Kidney glomerular epithelial cell (primary cell): ENCODE results near the gene ABCA12.

Experiments used
- DNase-seq: peaks from one replicate; lab custom pipeline; 2025; lab: John Stamatoyannopoulos, UW

ABCA12 gene

DNA sequence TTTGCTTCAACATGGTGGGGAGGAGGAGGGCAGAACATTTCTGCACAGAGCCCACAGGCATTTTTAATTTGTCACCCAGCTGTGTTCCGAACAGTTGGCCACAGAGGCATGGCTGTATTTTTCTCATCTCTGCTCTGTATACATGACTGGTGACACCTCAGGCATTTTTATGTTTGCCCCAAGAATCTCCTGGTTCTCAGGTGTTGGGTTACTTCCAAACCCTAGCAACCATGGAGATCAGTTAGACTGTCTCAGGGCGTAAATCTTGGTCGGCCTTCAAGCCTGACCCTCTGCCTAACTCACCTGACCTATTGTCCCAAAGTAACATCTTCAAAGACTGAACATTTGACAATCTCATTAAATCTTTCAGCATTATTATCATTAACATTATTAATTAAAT, 100.0 kb downstream of the ABCA12 start:
- no peak for DNase-seq

DNA sequence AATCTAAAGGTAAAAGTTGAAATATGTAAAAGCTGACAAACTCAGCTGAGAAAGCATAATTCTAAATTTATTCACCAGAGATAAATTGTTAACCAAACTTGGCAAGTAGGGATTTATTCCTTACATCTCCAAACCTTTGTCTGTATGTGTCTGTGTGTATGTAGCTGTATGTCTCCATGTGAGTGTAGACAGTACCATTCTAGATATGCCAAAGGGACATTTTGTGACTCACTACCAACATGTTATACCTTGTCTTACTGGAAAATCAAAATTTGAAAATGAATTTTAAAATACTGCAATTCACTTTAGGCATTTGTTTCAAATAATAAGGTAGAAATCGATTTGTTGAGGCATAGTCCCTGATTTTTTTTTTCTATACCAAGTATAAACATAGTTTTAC, 102.1 kb downstream of the ABCA12 start:
- DNase-seq, result no peak

DNA sequence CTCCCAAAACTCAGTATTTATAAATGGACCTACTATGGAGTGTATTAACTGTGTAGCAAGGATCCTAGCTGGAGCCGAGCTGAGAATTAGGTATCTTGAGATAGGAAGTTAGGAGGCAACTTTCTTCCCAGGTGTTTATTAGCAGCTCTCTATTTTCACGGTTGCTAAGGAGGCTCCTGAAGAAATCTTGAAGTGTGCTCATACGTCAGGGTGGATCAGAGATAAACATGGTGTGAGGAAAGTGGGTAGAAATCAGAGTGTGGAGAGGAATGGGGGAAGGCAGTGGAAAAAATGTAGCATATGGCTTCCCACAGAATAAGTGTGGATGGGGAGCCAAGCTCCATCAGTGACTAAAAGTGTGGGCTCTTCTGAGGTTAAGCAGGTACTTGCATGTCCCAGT, 104.3 kb downstream of the ABCA12 start:
- no peak for DNase-seq

DNA sequence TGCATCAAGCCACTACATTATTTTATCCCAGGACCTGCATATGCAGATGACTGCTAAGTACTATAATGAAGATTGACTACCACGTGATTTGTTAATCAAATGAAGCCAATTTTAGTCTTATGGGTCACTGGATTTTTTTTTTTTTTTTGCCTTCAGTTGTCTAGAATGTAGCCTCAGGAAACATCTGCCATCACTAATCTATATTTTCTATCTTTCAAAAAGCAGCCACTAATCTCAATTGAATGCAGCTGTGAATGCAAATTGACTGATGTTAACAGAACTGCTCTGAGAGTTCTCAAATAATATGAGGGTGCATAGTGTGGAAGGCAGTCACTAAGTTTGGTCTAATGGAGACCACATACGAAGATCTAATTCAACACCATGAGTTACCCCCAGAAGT, 106.3 kb downstream of the ABCA12 start:
- DNase-seq, result no peak

DNA sequence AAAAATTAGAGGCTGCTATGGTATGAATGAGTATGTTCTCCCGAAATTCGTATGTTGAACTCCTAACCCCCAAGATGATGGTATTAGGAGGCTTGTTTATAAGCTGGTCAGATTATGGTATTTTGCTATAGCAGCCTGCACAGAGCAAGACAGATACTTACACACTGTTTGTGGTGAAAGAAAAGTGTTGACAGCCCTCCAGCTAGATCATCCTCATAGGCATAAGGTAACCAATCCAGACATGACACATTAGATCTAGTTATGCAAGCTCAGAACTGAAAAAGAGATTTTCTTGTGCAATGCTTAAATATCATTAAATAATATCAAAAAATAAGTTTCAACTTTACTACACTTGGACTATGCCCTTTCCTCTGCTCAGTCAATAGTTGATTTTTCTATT, 107.1 kb downstream of the ABCA12 start:
- DNase-seq, result no peak

- no peak for DNase-seq
Observed at GRCh38 chr2:215029936-215030335, 108.5 kb downstream of the ABCA12 start.

DNA sequence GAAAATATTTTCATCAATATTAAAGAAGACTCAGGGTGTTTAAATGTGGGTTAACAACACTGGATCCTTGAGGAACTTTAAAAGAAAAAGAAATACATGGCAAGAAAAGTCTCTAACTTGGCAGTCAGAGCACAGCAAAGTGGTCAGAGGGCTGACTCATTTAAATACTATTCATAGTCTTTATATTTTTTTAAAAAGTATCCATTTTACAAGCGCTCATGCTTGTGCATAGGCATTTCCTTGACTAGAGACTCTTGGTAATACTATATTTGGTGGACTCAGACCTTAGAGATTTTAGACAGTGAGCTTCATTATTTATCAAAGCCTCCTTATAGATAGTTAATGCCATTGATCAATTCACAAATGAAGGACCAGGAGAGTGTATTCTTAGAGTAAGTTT, 110.2 kb downstream of the ABCA12 start:
- DNase-seq, result no peak

DNA sequence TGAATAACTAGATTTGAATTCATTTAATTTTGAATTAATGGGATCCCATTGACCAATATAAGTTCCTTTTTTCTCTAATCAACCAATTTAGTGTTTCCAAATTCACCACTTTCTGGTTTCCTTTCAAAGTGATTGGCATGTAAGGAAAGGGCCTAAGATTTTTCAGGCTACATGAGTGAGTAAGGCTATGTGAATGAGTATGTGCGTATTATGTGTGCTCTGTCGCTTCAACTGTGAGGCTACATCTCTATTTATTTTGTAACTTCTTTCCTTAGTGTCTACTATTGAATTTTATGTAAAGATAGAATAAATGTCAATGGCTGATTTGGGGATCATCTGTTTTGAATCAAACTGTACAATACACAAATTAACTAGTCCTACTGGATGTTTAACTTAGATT, 110.6 kb downstream of the ABCA12 start:
- no peak for DNase-seq

- no peak for DNase-seq
Observed at GRCh38 chr2:215022910-215023309, 115.5 kb downstream of the ABCA12 start.

DNA sequence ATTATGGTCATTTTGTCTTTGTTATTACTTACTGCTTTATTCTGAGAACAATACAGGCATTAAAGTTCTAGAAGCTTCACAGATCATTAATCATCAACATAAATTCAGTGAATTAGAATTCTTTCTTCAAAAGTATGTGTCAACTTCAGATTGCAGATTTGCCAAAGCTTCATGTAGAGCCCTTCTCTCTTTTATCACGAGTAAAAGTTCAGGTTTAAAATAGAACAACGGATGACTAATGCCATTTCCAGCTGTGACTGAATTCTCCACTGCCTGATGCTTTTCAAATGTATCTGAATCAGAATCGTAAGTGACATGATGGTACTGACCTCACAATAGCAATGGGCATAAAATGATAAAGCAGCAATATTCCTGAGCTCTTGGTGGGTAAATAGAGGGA, 116.0 kb downstream of the ABCA12 start:
- DNase-seq, result peak; percentile 21

DNA sequence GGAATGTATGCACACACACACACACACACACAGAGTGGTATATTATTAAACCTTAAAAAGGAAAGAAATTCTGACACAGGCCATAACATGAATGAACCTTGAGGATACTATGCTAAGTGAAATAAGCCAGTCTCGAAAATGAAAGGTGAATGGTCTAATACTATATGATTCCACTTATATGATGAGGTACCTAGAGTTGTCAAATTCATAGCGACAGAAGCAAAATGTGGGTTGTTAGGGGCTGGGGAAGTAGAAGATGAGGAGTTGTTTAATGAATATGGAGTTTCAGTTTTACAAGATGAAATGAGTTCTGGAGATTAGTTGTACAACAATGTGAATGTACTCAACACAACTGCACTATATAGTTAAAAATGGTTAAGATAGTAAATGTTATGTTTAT, 118.1 kb downstream of the ABCA12 start:
- no peak for DNase-seq

DNA sequence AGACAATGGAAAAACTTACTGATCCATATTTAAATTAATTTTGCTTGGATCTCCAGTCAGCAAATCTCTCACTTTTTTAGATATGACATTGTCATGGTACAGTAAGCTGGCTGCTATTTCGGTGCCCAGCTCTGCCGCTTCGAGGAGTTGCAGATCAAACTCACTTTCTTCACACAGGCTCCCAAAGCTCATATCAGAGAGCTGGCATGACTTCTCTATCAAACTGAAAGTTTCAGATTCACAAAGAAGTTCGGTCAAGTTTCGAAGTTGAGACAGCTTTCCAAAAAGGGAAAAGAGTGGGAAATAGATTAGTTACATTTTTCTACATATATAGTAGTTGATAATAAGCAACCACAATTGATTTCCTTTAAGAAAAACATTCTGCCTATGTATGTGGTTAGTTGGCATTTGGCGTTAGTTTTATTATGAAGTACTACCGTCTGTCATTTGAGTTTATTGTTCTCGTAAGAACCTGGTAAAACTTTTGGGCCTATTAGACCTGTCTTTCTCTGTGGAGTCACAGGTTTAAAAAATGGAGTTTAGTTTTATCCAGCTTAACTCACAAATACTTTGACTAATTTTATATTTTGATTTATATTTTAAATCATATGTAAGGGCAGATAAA, 118.8 kb downstream of the ABCA12 start:
- no peak for DNase-seq

GRCh38 chr2:215019085-215019484, 119.3 kb downstream of the ABCA12 start:
- DNase-seq, result no peak

DNA sequence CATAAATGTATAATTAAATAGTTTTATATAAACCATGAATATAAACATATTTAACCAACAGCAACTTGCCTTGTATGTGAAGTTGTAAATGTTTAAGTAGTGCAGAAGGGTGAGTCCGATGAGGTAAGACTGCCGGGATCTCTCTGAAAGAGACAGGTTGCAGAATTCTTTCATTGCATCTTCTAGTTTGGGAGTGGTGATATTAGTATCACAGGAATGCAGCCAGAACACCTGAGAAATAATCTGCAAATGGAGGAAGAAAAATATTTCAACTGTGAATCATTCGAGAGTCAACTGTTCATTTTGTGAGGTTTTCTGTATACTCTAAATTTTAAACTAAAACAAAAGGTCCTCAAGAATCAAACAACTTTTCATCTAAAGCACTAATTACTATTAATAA, 123.0 kb downstream of the ABCA12 start:
- no peak for DNase-seq

DNA sequence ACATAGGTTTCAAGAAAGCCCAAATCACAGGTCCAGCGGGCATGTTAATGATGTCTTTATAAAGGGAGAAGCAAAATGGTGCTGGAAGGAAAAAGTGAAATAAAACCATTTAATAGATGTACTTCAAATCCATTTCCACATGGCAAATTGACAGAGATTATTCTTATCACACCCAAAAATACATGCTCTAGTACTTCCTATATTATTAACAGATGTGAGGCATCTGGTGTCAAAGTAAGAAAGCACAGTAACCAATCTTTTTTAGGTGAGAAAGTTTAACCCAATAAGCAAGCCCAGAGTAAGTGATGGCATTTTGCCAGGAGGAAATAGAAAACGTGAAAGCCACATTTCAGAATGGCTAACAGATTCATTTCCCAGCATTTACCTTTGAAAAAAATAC, 128.0 kb downstream of the ABCA12 start:
- no peak for DNase-seq

DNA sequence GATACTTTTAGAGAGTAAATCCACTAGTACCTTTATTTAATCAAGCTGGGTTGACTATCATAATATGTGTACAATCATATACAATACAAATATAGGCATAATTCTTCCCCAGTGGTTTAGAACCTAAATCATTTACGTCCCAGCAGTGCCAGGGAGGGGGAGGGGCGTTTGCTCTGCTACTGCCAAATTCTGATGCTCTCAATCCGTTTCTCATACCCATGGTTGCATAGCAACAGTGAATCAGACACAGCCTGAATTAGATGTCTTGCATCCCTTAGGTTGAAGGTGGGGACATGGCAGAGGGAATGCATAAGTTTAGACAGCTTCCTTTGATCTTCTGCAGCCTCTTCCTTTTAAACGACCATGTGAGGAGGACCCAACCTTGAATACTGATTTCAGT, 135.4 kb downstream of the ABCA12 start:
- DNase-seq, result no peak

DNA sequence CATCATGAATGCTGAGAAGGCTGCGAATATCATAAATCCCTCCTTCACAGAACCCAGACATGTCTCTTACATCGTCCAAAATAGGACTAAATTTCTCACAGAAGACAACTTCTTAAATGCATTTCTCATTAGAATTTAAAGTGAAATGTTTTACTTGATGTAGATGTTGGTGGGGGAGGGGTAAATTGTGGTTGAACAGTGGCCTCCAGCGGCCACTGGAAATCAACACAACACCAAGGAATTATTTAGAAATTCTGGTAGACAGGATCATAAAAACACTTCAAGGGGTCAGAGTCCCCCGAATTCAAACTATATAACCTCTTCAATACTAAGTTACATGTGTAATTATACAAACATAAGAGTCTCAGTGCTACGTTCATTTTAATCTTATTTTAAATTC, 135.9 kb downstream of the ABCA12 start:
- peak; percentile 19 for DNase-seq

GRCh38 chr2:215000721-215001120, 137.7 kb downstream of the ABCA12 start:
- DNase-seq, result no peak

- no peak for DNase-seq
Observed at GRCh38 chr2:214995926-214996670, 142.3 kb downstream of the ABCA12 start.

DNA sequence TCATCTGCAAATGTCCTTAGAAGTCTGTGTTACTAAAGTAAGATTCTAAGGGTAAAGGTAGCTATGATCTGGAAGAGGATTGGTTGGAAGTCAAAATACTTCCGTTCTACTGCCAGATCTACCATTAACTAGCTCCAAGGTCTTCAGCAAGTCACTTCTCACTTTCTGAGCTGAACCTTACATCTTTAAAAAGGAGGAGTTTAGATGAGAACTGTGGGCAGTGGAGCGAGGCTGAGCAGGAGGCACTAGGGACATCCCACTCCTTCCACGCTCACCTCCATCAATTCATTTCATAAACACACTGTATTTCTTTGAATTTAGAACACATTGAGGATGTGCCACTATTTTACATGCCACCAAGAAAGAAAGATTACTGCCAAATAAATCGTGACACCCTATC, 143.0 kb downstream of the ABCA12 start:
- no peak for DNase-seq

- no peak for DNase-seq
Observed at GRCh38 chr2:214992911-214993310, 145.5 kb downstream of the ABCA12 start.

GRCh38 chr2:214989187-214989586, 149.2 kb downstream of the ABCA12 start:
- DNase-seq, result peak; percentile 63

DNA sequence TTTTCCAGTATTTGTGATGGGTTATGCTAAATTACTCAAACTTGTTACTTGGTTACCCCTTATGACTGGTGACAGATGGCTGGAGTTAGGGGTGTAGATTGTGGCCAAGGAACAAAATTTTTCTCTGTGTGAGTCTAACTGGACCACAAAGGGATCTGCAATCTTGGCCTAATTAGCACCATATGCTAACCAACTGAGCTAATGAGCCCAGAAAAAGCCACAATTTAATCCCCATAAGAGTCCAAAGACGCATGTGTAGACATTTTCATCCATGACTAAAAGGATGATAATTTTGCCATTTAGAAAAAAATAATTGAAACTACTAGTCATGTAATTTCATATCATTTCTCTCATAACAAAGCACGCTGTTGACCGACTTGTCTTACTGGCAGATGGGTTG, 151.2 kb downstream of the ABCA12 start:
- no peak for DNase-seq

DNA sequence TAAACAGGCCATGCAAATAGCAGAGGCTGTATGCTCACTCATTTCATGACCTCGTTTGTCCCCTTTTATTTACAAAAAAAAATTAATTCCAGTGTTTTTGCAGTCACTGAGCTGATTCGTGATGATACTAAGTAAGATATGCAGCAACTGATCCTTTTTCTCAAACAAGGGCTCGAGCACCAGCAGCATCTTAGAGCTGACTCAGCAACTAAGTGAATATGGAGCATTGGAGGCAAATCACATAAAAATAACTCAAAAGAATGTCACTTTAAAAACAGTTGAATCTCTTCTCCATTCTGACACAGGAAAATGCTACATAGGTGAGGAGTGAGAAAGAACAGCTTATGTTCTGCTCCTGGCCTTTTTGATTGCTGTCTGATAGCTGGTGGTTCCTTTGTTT, 152.8 kb downstream of the ABCA12 start:
- no peak for DNase-seq
